Fibroblast of the aortic adventitia (primary cell): ENCODE results near the gene HIGD1A. TPM values are rescaled to one million over a fixed set of nuclear protein-coding genes. Genes with fewer than 3 reads are reported as not detected.

Source experiments
- DNase-seq: peaks from one replicate; pipeline ENCODE4 v3.0.0-alpha.2; 2010; ENCODE audit warnings: low read depth
- H3K4me3 ChIP-seq: 2 replicates; pipeline ENCODE4 v1.5.1; 2011; ENCODE audit warnings: low read depth, mild to moderate bottlenecking, control low read depth, low read length, moderate library complexity
- total RNA-seq: library from RNA; depleted of rRNA; stranded (reverse); fragments of >200 nt; gene quantifications from 2 replicates; pipeline ENCODE4 v1.2.3, GENCODE V29; 2012; ENCODE audit warnings: low replicate concordance
- TF ChIP-seq, protein P1 (sequence below): IDR thresholded peaks from 2 replicates; pipeline ENCODE4 v1.5.1; 2011; ENCODE audit warnings: mild to moderate bottlenecking, low read length, control low read depth, inconsistent platforms; ENCODE audit not compliant: insufficient read depth

HIGD1A gene
- total RNA-seq, 1 donor: 163 TPM

DNA sequence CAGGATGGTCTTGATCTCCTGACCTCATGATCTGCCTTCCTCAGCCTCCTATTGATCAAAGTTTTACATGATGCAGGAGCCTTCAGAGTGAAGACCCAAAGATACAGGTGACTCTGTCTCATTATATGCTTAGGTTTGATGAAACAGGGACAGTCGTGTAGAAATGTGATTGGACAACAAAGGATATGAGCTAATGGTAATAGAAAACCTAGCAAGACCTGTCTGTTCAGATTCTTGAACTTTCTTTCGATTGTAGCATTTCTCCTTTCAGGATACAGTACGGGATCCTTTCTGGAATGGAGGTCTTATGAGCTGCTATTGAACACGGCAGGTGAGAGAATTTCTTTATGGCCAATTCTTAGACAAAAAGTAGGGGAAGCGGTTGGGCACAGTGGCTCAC, 4.9 kb upstream of the HIGD1A start, which contains the start of gene ACKR2:
Gene ACKR2 (plus strand): TSS at position 244 of the 400 bp plus-strand sequence. CDS start 55,058 bp downstream, outside the sequence.
- DNase-seq: no peak
- TF ChIP-seq, protein P1, sequence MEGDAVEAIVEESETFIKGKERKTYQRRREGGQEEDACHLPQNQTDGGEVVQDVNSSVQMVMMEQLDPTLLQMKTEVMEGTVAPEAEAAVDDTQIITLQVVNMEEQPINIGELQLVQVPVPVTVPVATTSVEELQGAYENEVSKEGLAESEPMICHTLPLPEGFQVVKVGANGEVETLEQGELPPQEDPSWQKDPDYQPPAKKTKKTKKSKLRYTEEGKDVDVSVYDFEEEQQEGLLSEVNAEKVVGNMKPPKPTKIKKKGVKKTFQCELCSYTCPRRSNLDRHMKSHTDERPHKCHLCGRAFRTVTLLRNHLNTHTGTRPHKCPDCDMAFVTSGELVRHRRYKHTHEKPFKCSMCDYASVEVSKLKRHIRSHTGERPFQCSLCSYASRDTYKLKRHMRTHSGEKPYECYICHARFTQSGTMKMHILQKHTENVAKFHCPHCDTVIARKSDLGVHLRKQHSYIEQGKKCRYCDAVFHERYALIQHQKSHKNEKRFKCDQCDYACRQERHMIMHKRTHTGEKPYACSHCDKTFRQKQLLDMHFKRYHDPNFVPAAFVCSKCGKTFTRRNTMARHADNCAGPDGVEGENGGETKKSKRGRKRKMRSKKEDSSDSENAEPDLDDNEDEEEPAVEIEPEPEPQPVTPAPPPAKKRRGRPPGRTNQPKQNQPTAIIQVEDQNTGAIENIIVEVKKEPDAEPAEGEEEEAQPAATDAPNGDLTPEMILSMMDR: no peak
- no peak within 1 kb of the TSS for H3K4me3 ChIP-seq

DNA sequence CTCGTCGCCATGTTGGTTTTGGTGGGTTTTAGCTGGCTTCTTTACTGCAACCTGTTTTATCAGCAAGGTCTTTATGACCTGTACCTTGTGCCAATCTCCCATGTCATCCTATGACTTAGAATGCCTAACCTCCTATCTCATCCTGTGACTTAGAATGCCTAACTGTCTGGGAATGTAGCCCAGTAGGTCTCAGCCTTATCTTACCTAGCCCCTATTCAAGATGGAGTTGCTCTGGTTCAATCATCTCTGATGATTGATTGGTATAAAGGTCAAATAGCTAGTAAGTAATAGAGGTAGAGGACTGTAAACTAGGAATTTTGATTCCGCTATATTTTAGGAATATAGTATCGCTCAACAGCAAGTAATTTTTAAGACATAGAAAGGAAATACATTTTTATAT, 3.6 kb upstream of the HIGD1A start:
- no peak for DNase-seq
- TF ChIP-seq, protein P1: no peak
- H3K4me3 ChIP-seq: no peak overlapping the region

DNA sequence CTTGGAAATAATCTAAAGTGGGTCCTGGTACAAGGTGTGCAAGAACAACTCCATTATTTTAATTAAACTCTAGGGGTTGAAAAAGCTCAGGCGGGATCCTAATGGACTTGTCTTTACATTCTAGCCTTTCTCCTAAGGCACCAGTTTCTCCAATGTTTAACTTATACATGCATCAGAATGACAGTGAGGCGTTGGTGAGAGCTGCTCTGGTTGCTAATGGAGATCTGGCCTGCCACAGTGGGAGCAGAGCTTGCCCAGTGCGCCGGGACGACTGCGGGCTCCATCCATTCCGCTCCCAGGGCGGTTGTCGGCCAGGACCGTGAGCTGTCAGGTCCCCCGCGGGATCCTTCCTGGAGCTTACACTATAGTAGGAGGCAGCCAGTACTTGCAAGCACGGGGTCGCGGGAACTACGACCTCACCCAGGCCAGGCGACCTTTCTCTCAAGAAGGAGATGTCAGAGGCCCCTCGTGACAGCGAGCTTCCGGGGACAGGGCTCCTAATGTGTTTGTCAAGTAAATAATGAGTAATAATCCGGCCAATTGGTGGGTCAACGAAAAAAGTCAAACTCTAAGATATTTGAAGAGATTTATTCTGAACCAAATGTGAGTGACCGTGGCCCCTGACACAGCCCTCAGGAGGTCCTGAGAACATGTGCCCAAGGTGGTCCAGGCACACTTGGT, 991 bp upstream of the HIGD1A start:
- H3K4me3 ChIP-seq: peak overlapping the region; percentile 94
- TF ChIP-seq, protein P1: no peak
- DNase-seq: no peak

DNA sequence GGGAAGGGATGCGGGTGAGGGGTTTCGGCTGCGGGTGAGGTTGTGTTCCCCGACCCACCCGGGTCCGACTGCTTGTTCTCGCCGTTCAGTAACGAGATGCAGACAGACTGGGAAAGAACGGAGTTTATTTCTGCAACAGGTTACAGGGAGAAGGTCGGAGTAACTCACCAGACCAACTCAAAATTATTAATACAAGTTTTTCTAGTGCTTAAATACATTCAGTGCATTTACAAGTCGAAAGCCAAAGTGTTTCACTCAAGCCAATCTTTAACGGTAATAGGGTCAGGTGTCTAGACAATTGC, 492 bp upstream of the HIGD1A start:
- peak; percentile 20 for DNase-seq
- TF ChIP-seq, protein P1: no peak
- H3K4me3 ChIP-seq: peak overlapping the region; percentile 94

DNA sequence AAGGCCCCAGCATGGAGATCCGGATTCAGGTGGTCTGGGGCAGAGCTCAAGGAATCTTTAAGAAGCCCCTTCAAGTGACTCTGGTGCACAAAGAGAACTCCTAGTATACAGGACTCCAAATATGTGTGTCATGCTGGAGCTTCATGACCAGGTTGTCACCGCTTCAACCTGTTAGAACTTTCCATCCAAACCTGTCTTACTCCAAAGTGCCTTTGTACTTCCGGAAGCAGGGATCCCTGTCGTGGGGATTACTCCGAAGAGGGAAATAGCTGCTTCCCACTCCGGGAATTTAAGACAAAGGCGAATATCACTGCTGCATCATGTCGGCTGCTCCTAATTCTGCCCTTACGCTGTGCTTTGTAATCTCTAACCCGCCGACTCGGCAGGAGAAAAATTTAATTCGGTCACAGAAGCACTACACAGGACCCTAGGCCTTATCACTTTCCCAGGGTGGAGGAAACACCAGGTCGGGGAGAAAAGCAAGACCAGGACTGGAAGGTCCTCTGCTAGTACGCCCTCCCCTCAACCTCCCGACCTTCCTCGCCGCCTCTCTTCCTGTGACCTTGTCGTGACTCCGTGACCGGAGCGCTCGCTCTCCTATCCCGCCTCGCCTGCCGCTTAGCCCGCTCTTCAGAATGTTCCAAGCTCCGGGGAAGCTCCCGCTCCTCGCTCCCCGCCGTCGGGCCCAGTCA, 730 bp downstream of the HIGD1A start:
- peak overlapping the region; percentile 94 for H3K4me3 ChIP-seq
- DNase-seq: peak; percentile 32
- TF ChIP-seq, protein P1: no peak

DNA sequence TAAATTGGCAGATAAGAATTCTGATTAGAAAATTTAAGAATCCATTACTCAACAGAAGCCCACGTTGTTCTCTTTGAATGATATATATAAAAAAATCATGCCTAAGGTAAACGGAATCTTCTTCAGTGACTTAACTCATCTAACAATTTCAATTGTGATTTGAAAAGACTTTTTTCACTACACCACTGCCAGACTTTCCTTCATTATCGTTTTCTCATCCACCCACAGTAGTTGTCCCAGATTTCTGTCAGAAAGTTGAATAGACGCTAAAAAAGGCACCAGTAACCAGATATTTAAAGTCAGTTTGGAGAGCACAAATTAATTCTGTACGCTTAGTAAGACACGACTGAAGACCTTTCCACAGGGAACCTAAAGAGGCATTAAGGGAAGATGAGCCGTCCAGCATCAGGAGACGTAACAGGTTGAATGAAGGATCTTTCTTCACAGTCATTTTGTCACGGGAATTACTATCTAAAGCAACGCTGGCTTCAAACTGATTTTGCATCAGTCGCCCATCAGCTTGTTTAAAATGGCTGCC, 1.3 kb downstream of the HIGD1A start:
- TF ChIP-seq, protein P1: no peak
- DNase-seq: no peak
- peak overlapping the region; percentile 94 for H3K4me3 ChIP-seq
